ENCODE measurements around the gene ACE. TPM values are rescaled to one million over a fixed set of nuclear protein-coding genes. Genes with fewer than 3 reads are reported as not detected.
A peak's percentile ranks its signal among the peaks of the same experiment; 100 is the strongest.

The ACE gene
- total and polyA plus RNA-seq, 4 donors: 1.1 to 6.9 (median 2.4) TPM

DNA sequence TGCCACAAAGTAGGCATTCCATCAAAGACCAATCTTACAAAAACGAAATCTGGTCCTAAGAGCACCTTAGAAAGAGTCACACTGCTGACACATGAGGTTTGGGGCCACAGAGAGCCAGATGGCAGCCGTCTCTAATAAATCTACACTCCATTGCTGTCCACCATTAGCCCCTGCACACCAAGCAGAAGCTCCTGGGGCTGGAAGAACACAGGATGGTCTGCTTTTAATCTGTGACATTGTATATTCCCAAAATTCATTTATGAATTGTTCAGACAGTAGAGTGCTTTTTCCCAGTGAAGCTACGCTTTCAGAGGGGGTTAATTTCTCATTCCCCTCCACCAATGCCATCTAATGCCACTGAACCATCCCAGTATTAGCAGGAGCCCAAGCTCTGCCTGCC lies 32.4 kb upstream of the ACE start (continued):
- TF ChIP-seq, protein P1, sequence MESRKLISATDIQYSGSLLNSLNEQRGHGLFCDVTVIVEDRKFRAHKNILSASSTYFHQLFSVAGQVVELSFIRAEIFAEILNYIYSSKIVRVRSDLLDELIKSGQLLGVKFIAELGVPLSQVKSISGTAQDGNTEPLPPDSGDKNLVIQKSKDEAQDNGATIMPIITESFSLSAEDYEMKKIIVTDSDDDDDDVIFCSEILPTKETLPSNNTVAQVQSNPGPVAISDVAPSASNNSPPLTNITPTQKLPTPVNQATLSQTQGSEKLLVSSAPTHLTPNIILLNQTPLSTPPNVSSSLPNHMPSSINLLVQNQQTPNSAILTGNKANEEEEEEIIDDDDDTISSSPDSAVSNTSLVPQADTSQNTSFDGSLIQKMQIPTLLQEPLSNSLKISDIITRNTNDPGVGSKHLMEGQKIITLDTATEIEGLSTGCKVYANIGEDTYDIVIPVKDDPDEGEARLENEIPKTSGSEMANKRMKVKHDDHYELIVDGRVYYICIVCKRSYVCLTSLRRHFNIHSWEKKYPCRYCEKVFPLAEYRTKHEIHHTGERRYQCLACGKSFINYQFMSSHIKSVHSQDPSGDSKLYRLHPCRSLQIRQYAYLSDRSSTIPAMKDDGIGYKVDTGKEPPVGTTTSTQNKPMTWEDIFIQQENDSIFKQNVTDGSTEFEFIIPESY (IDR thresholded peaks at IDR 0.05): no peak
- TF ChIP-seq SP1 (IDR thresholded peaks at IDR 0.05): no peak
- TF ChIP-seq YY1 (IDR thresholded peaks at IDR 0.05): no peak
- no peak for TF ChIP-seq FOXA2 (IDR thresholded peaks at IDR 0.05)

DNA sequence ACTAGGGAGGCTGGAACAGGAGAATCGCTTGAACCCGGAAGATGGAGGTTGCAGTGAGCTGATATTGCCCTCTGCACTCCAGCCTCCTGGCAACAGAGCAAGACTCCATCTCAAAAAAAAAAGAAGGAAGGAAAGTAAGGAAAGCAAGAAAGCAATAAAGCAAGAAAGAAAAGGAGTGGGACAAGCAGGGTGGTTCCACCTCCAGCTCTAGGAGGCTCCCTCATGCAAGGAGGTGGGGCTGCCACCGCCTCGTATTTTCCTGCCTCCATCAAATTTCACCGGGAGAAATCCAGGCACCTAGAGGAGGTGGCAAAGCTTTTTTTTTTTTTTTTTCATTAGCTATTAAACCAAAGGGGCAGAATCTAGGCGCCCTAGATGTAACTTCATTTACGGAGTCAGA lies 31.8 kb upstream of the ACE start:
- Histone ChIP-seq H3K36me3 (ENCODE audit: control insufficient read depth in 4 of 4, insufficient read depth in 3 of 4, low read depth in 1 of 4, low read length in 3 of 4) (no peaks in the 10 kb centered on the region), H3K9ac (ENCODE audit: low read depth in 1 of 2, low read length in 2 of 2) (no peak overlapping the region), H3K4me1 (ENCODE audit: control insufficient read depth in 4 of 4, insufficient read depth in 4 of 4, low read length in 3 of 4) (peaks cover 7 to 16% (median 9%) of the 10 kb centered on the region in 4 donors), H3K9me3 (ENCODE audit: control insufficient read depth in 4 of 4, low read length in 3 of 4) (no peaks in the 10 kb centered on the region), H3K27ac (ENCODE audit: low read depth in 1 of 2, low read length in 2 of 2) (no peak overlapping the region), H3K4me3 (ENCODE audit: low read depth in 1 of 3, low read length in 3 of 3) (peak overlapping the region in 2 of 3 donors; percentile 73 to 76), H3K27me3 (ENCODE audit: control insufficient read depth in 4 of 4, insufficient read depth in 4 of 4, low read length in 3 of 4) (no peaks in the 10 kb centered on the region)
- no peak for DNase-seq (ENCODE audit: low spot score)
- 76% methylated on average over 7 of the region's 7 CpGs for WGBS
- TF ChIP-seq, protein P1 (IDR thresholded peaks at IDR 0.05): no peak

DNA sequence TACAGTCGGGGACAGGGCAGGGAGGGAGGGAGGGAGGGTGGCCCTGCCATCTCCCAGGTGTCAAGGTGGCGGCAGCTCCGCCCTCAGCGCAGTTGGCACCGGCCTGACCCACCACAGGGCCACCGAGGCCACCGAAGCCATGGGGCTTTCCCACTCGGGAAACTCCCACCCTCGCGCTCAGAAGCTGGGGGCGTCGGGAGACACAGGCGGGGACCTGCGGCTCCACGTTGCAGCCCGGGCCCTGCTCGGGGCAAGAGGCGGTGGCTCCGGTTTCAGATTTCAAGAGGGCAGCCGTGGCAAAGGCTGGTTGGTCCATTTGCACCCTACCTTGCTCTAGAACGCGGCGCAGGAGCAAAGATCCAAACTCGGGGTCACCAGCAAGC lies 31.3 kb upstream of the ACE start:
- WGBS: 8% methylated on average over 24 of the region's 24 CpGs
- H3K27me3 ChIP-seq (ENCODE audit: control insufficient read depth in 4 of 4, insufficient read depth in 4 of 4, low read length in 3 of 4): no peaks in the 10 kb centered on the region
- H3K27ac ChIP-seq (ENCODE audit: low read depth in 1 of 2, low read length in 2 of 2): peak overlapping the region; percentile 73 to 75
- no peaks in the 10 kb centered on the region for H3K36me3 ChIP-seq (ENCODE audit: control insufficient read depth in 4 of 4, insufficient read depth in 3 of 4, low read depth in 1 of 4, low read length in 3 of 4)
- no peaks in the 10 kb centered on the region for H3K9me3 ChIP-seq (ENCODE audit: control insufficient read depth in 4 of 4, low read length in 3 of 4)
- peaks cover 7 to 16% (median 9%) of the 10 kb centered on the region in 4 donors for H3K4me1 ChIP-seq (ENCODE audit: control insufficient read depth in 4 of 4, insufficient read depth in 4 of 4, low read length in 3 of 4)
- no peak for DNase-seq (ENCODE audit: low spot score)
- peak overlapping the region; percentile 20 to 37 for H3K9ac ChIP-seq (ENCODE audit: low read depth in 1 of 2, low read length in 2 of 2)
- peak overlapping the region; percentile 65 to 76 (median 73) for H3K4me3 ChIP-seq (ENCODE audit: low read depth in 1 of 3, low read length in 3 of 3)
- no peak for TF ChIP-seq RXRA (IDR thresholded peaks at IDR 0.05)
- peak; percentile 49 for TF ChIP-seq YY1 (IDR thresholded peaks at IDR 0.05)
- TF ChIP-seq RAD21 (IDR thresholded peaks at IDR 0.05): no peak
- TF ChIP-seq, protein P2, sequence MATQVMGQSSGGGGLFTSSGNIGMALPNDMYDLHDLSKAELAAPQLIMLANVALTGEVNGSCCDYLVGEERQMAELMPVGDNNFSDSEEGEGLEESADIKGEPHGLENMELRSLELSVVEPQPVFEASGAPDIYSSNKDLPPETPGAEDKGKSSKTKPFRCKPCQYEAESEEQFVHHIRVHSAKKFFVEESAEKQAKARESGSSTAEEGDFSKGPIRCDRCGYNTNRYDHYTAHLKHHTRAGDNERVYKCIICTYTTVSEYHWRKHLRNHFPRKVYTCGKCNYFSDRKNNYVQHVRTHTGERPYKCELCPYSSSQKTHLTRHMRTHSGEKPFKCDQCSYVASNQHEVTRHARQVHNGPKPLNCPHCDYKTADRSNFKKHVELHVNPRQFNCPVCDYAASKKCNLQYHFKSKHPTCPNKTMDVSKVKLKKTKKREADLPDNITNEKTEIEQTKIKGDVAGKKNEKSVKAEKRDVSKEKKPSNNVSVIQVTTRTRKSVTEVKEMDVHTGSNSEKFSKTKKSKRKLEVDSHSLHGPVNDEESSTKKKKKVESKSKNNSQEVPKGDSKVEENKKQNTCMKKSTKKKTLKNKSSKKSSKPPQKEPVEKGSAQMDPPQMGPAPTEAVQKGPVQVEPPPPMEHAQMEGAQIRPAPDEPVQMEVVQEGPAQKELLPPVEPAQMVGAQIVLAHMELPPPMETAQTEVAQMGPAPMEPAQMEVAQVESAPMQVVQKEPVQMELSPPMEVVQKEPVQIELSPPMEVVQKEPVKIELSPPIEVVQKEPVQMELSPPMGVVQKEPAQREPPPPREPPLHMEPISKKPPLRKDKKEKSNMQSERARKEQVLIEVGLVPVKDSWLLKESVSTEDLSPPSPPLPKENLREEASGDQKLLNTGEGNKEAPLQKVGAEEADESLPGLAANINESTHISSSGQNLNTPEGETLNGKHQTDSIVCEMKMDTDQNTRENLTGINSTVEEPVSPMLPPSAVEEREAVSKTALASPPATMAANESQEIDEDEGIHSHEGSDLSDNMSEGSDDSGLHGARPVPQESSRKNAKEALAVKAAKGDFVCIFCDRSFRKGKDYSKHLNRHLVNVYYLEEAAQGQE (IDR thresholded peaks at IDR 0.05): no peak
- peak in 1 of 2 donors; percentile 16 for TF ChIP-seq HNF4A (conservative IDR thresholded peaks at IDR 0.05)
- TF ChIP-seq TAF1 (conservative IDR thresholded peaks at IDR 0.05): no peak
- no peak for TF ChIP-seq NR2F2 (IDR thresholded peaks at IDR 0.05)
- no peak for TF ChIP-seq HNF4G (IDR thresholded peaks at IDR 0.05)
- TF ChIP-seq, protein P3, sequence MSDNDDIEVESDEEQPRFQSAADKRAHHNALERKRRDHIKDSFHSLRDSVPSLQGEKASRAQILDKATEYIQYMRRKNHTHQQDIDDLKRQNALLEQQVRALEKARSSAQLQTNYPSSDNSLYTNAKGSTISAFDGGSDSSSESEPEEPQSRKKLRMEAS (IDR thresholded peaks at IDR 0.05): no peak
- no peak for TF ChIP-seq EGR1 (IDR thresholded peaks at IDR 0.05; ENCODE audit: low read depth in 2 of 2)
- TF ChIP-seq, protein P4, sequence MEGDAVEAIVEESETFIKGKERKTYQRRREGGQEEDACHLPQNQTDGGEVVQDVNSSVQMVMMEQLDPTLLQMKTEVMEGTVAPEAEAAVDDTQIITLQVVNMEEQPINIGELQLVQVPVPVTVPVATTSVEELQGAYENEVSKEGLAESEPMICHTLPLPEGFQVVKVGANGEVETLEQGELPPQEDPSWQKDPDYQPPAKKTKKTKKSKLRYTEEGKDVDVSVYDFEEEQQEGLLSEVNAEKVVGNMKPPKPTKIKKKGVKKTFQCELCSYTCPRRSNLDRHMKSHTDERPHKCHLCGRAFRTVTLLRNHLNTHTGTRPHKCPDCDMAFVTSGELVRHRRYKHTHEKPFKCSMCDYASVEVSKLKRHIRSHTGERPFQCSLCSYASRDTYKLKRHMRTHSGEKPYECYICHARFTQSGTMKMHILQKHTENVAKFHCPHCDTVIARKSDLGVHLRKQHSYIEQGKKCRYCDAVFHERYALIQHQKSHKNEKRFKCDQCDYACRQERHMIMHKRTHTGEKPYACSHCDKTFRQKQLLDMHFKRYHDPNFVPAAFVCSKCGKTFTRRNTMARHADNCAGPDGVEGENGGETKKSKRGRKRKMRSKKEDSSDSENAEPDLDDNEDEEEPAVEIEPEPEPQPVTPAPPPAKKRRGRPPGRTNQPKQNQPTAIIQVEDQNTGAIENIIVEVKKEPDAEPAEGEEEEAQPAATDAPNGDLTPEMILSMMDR (IDR thresholded peaks at IDR 0.05; ENCODE audit: low read depth, low read length, missing input control): no peak
